Ishikawa (cell line): ENCODE measurements around the gene GPR55.

Experiments
- CEBPB ChIP-seq: IDR thresholded peaks from 2 replicates; pipeline ENCODE4 v1.6.1; 2012
- CREB1 ChIP-seq: IDR thresholded peaks from 2 replicates; pipeline ENCODE4 v1.6.1; 2012; ENCODE audit warnings: low read depth
- EP300 ChIP-seq: IDR thresholded peaks from 2 replicates; pipeline ENCODE4 v1.6.1; 2012; ENCODE audit warnings: borderline replicate concordance
- FOXM1 ChIP-seq: IDR thresholded peaks from 2 replicates; pipeline ENCODE4 v1.6.1; 2012; ENCODE audit warnings: low read depth, borderline replicate concordance
- TAF1 ChIP-seq: IDR thresholded peaks from 2 replicates; pipeline ENCODE4 v1.6.1; 2012; ENCODE audit warnings: low read depth, mild to moderate bottlenecking
- YY1 ChIP-seq: IDR thresholded peaks from 2 replicates; pipeline ENCODE4 v1.6.1; 2012; ENCODE audit warnings: low read depth
- TF ChIP-seq, protein P1 (sequence below): IDR thresholded peaks from 2 replicates; pipeline ENCODE4 v1.6.1; 2012; ENCODE audit warnings: low read depth, mild to moderate bottlenecking
- TF ChIP-seq, protein P2 (sequence below): IDR thresholded peaks from 2 replicates; pipeline ENCODE4 v1.6.1; 2012

DNA sequence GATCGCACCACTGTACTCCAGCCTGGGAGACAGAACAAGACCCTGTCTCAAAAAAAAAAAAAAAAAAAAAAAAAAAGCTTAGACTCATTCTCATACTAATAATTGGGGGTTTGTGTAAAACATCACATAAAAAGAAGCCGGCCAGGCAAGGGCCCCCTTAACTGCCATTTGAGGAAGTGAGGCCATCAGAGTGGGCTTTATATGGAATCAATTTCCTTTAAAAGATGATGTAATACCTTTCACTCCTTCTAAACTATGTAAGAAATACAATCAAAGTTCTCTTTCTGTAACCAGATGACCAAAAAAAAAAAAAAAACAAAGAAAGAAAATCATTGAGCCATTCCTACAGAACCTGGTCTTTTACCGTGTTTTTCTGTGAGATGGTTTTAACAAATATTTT lies 13.1 kb upstream of the GPR55 start:
- TF ChIP-seq FOXM1 (no peak), YY1 (no peak), TAF1 (no peak), CEBPB (no peak), CREB1 (no peak), EP300 (no peak)
- TF ChIP-seq, protein P1, sequence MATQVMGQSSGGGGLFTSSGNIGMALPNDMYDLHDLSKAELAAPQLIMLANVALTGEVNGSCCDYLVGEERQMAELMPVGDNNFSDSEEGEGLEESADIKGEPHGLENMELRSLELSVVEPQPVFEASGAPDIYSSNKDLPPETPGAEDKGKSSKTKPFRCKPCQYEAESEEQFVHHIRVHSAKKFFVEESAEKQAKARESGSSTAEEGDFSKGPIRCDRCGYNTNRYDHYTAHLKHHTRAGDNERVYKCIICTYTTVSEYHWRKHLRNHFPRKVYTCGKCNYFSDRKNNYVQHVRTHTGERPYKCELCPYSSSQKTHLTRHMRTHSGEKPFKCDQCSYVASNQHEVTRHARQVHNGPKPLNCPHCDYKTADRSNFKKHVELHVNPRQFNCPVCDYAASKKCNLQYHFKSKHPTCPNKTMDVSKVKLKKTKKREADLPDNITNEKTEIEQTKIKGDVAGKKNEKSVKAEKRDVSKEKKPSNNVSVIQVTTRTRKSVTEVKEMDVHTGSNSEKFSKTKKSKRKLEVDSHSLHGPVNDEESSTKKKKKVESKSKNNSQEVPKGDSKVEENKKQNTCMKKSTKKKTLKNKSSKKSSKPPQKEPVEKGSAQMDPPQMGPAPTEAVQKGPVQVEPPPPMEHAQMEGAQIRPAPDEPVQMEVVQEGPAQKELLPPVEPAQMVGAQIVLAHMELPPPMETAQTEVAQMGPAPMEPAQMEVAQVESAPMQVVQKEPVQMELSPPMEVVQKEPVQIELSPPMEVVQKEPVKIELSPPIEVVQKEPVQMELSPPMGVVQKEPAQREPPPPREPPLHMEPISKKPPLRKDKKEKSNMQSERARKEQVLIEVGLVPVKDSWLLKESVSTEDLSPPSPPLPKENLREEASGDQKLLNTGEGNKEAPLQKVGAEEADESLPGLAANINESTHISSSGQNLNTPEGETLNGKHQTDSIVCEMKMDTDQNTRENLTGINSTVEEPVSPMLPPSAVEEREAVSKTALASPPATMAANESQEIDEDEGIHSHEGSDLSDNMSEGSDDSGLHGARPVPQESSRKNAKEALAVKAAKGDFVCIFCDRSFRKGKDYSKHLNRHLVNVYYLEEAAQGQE: no peak
- TF ChIP-seq, protein P2, sequence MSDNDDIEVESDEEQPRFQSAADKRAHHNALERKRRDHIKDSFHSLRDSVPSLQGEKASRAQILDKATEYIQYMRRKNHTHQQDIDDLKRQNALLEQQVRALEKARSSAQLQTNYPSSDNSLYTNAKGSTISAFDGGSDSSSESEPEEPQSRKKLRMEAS: no peak
